ENCODE results near the gene SPG21.

Gene SPG21

GRCh38 chr15:64981812-64982431 lies 7.8 kb downstream of the SPG21 start:
- TF ChIP-seq, protein P1, sequence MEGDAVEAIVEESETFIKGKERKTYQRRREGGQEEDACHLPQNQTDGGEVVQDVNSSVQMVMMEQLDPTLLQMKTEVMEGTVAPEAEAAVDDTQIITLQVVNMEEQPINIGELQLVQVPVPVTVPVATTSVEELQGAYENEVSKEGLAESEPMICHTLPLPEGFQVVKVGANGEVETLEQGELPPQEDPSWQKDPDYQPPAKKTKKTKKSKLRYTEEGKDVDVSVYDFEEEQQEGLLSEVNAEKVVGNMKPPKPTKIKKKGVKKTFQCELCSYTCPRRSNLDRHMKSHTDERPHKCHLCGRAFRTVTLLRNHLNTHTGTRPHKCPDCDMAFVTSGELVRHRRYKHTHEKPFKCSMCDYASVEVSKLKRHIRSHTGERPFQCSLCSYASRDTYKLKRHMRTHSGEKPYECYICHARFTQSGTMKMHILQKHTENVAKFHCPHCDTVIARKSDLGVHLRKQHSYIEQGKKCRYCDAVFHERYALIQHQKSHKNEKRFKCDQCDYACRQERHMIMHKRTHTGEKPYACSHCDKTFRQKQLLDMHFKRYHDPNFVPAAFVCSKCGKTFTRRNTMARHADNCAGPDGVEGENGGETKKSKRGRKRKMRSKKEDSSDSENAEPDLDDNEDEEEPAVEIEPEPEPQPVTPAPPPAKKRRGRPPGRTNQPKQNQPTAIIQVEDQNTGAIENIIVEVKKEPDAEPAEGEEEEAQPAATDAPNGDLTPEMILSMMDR (IDR thresholded peaks at IDR 0.05; ENCODE audit: low read depth, low read length, missing control alignments): no peak
- no peak for DNase-seq (ENCODE audit: low read depth)
- H3K4me3 ChIP-seq (ENCODE audit: low read depth, low read length): no peak overlapping the region

- TF ChIP-seq, protein P1 (IDR thresholded peaks at IDR 0.05; ENCODE audit: low read depth, low read length, missing control alignments): no peak
- no peak for DNase-seq (ENCODE audit: low read depth)
- H3K4me3 ChIP-seq (ENCODE audit: low read depth, low read length): no peak overlapping the region
Observed at GRCh38 chr15:64979252-64979710, 10.4 kb downstream of the SPG21 start.

GRCh38 chr15:64975390-64975789 lies 14.3 kb downstream of the SPG21 start:
- no peak for DNase-seq (ENCODE audit: low read depth)
- no peak overlapping the region for H3K4me3 ChIP-seq (ENCODE audit: low read depth, low read length)
- TF ChIP-seq, protein P1 (IDR thresholded peaks at IDR 0.05; ENCODE audit: low read depth, low read length, missing control alignments): no peak

GRCh38 chr15:64970698-64971097 lies 19.0 kb downstream of the SPG21 start:
- DNase-seq (ENCODE audit: low read depth): no peak
- no peak overlapping the region for H3K4me3 ChIP-seq (ENCODE audit: low read depth, low read length)
- TF ChIP-seq, protein P1 (IDR thresholded peaks at IDR 0.05; ENCODE audit: low read depth, low read length, missing control alignments): no peak

- DNase-seq (ENCODE audit: low read depth): no peak
- TF ChIP-seq, protein P1 (IDR thresholded peaks at IDR 0.05; ENCODE audit: low read depth, low read length, missing control alignments): no peak
- no peak overlapping the region for H3K4me3 ChIP-seq (ENCODE audit: low read depth, low read length)
Observed at GRCh38 chr15:64969401-64969800, 20.3 kb downstream of the SPG21 start.

DNA sequence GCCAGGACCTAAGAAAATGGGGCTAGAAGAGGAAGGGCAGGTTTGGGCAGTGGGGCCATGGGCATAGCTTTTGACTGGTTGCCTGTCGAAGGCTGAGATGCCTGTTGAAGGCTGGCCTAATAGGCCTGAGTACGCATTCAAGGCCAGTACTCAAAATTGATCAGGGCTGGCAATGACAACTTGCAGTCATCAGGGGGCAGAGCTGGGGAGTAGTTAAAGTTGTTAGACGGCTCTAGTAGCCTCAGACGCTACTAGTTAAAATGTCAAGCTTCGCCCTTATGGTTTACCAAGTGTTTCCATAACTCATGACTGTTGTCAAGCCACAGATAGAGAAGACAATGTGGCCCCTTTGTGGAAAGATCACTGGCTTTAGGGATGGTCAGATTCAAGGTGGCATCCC lies 28.7 kb downstream of the SPG21 start:
- no peak for DNase-seq (ENCODE audit: low read depth)
- TF ChIP-seq, protein P1 (IDR thresholded peaks at IDR 0.05; ENCODE audit: low read depth, low read length, missing control alignments): no peak
- H3K4me3 ChIP-seq (ENCODE audit: low read depth, low read length): no peak overlapping the region

GRCh38 chr15:64960153-64960552 lies 29.6 kb downstream of the SPG21 start:
- TF ChIP-seq, protein P1 (IDR thresholded peaks at IDR 0.05; ENCODE audit: low read depth, low read length, missing control alignments): no peak
- DNase-seq (ENCODE audit: low read depth): no peak
- H3K4me3 ChIP-seq (ENCODE audit: low read depth, low read length): no peak overlapping the region
